HG02938 (cell line): ENCODE data around the gene RADIL.

ENCODE experiments used
- ATAC-seq: cut with Tn5 transposase; IDR thresholded peaks from one replicate; pipeline ENCODE4 v1.9.1; 2021; ENCODE audit warnings: mild to moderate bottlenecking, moderate library complexity; ENCODE audit not compliant: unreplicated experiment

The RADIL gene

DNA sequence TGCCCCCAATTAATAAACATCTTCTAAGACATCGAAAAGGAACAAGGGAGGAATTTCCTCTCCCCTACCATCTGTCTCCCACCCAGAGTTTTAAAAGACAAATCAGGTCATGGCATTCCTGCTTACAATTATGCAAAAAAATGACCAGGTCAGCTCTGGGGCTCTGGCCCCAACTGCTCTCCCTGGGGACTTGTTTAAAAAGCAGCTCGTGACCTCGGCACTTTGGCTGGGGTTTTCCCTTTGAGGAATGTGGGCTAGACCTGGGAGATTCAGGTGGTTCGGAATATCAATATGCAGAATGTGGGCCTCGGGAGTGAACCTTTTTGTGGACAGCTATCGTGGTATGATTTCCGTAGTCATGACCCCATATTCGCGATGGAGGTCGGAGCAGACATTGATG lies 648 bp upstream of the RADIL start:
- no peak for ATAC-seq

DNA sequence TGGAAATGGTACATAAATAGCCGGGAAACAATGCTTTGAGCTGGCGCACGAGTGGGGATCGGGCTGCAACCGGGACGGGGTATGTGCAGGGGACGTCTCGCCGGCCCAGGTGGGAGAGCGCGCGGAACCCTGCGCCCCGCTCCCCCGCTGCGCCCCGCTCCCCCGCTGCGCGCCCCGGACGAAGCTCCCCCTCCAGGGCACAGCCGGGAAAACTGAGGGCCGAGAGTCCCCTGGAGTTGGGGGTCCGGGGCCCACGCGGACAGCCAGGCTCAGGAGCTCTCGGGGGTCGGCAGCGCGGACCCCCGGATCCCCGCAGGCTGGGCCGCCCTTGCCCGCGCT lies 514 bp downstream of the RADIL start:
- no peak for ATAC-seq

DNA sequence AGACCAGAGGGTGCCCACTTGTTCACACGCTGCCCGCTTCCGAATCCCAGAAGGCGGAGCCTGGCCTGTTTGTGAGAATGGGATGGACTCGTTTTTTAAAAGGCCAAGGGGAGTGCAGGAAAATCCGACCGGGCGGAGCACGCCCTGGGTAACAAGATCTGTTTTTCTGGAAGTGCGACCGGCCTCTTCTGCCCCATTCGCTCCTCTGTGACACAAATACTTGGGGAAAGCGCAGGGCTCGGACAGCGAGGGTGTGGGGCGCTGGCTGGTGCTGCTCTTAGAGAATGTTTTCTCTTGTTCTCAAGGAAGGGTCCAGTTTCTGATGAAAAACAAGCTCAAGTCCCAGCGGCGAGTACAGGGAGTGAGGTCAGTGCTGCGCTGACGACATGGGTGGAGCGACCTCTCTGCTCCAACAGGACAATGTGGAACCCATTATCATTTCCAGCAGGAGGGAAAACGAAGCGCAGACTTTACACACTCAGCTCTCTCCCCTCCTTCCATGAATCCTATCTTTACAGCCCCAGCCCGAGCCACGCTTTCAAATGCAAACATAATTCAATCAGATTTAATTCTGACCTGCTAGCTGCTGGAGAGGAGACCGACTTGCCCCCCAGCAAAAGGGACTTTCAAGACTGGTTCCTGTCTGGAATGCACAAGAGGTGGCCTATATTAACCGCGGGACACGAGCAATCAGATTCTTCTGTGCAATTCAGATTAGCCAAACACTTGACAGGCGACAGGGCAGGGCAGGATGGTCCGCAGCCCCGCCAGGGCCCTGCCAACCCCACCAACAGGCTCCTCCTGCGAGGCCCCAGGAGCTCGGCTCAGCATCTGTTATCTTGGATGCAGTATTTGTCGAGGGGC lies 1.1 kb downstream of the RADIL start:
- ATAC-seq = no peak

DNA sequence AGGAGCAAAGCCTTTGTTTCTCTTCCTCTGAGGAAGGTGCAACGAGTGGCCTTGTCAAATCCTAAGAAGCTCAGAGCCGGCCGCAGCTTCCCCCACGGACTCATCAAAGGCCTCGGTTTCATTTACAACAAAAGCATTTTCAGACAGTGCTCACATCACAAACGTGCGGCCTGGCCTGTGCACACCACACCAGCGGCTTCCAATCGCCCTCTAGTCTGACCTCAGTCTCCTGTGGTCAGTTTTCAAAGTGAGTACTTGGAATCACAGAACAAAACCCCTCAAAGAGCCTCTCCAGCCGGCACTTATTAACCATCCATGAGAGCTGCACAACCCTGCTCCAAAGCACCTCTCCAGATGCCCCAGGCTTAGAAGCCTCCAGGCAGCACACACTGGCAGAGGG lies 3.3 kb downstream of the RADIL start:
- ATAC-seq = no peak

DNA sequence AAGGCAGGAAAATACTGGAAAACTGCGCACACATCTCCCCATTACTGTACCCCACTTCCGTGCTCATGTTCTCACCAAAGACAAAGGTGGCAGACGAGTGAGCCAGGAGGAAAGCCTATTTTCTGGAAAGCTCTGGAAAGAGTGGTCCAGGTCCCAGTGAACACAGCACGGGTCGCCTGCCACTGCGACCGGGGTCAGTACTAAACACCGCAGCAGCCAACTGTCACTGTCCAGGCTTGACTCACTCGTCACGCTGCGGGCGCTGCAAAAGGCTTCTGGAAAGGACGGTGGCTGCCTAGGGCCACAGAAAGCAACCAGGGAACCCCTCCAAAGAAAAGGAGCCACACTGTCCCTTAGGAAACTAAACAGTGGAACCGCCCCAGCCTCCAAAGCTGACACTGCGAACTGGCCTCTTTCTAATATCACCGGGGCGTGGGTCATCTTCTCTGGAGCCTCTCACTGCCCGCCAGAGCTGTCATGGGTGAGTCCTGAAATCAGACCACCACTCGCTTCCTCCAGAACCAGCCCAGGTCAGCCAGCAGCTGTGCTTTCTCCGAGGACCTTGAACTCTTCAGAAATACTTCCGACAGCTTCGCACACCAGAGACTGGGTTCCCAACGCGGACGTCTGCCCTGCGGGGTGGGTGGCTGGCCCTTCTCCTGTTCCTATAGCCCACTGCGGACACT lies 4.0 kb downstream of the RADIL start:
- ATAC-seq = no peak

DNA sequence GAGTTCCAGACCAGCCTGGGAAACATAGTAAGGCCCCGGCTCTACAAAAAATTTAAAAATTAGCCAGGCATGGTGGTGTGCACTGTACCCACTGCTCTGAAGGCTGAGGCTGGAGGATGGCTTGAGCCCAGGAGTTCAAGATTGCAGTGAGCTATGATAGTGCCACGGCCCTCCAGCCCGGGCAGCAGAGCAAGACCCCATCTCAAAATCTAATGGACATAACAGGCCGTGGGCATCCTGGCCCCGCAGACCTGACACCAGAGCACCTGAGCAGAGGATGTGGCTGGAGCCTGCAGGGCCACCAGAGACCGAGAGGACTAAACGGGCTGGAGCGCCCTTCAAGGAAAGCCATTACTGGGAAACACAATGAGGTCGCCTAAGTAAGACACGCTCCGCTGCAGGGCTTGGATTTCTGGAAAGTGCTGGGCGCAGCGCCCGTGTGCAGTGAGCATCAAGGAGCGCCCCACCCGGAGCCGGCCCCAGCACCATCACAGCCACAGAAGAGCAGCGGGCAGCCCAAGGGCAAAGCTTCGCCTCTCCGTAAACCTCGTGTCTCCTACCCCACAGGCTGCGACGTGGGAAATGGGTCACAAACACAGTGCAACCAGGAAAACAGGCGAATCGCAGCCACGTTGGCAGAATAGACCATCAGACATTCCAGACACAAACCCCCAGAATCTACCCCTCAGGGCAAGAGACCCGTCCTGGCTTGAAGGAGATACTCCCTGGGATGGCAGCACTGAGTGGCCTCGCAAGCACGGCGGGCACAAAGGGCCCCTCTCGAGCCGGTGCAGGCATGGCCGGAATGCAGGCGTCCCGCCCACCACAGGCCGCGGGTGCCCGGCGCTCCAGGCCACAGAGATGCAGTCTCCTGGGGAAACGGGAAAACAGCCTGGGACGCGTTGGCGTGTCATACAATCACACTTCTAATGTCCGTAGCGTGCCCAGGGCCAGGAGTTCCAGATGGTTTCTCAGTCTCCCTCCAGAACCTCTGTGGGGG lies 4.9 kb downstream of the RADIL start:
- ATAC-seq = no peak

DNA sequence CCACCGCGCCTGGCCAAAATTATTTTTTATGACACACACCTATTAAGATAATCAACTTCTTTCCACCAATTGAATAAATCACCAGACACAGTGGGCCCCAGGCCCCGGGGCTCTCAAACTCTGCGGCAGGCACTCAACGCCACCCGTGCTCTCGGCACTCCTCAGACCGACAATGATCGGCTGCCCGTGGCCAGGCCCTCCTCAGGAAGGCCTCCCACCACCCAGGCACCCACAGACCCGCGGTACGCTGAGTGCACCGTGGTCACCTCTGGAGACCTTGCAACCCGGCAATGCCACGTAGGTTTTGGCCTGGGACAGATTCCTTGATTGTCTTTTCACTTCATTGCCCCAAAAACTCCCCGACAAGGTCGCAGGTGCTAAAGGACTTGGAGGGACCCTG lies 6.9 kb downstream of the RADIL start:
- no peak for ATAC-seq

DNA sequence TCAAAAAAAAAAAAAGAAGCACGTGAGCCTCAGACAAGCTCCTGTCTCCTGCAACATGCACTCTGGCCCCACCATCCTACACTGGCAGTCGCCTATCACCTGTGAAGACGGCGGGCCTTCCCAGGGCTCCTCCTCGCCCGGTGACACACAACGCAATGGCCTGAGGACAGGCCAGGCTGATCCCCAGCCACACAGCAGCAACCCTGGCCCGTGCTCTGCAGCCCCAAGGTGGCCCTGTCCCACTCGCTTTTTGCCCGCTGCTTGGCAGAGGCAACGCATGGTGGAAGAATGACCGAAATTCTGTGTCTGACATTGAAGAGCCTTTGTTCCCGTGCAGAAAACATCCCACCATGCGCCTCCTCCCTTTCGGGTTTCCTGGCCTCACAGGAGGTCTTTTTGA lies 8.1 kb downstream of the RADIL start:
- no peak for ATAC-seq

GRCh38 chr7:4873071-4873944 lies 10.2 kb downstream of the RADIL start:
- ATAC-seq = no peak

DNA sequence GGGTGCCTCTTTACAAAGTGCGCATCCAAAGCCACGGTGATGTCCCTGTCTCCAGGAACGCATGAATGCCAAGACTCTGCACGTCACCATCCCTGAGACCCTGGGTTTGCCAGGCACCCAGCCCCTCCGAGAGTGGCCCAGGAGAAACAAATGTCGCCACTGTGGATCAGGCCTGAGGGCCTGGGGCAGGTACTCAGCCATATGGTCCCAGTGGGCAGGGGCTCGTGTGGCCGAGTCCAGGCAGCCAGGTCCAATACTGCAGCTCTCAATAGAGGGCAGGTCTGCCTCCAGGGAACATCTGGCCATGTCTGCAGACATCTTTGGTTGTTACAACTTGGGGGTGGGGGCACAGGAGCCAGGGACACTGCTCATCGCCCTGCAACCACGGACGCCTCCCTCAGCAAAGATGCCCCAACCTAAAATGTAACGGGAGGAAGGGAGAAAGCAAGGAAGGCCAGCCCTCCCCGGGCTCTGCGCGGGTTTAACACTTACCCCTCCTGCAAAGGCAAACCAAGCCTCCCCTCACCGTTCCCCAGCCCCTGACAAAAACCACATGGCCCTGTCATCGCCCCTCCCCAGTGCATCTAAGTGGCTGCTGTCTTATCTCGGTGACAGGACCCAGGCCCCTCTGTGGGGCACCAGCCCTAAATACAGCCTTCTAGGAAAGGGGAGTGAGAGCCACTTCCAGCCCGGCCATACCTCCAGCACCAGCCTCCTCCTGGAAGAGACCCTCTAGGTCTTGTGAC lies 11.4 kb downstream of the RADIL start:
- no peak for ATAC-seq

- no peak for ATAC-seq
These were observed 12.3 kb downstream of the RADIL start for GRCh38 chr7:4871056-4871680.

DNA sequence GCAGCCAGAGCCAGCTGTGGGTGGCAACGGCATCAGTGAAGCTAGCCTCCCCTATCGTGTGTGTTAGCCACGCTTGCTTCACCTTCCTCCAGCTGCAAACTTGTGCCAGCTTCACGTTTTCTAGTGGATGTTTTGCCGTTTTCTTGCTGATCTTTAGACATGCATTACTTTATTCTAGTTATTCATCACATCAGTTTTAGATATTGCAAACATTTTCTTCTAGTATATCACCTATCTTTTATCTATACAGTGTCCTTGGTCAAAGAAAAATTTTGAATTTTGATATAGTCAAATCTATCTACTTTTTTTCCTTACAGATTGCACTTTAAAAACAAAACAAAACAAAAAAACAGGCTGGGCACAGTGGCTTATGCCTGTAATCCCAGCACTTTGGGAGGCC lies 15.0 kb downstream of the RADIL start:
- ATAC-seq = no peak

DNA sequence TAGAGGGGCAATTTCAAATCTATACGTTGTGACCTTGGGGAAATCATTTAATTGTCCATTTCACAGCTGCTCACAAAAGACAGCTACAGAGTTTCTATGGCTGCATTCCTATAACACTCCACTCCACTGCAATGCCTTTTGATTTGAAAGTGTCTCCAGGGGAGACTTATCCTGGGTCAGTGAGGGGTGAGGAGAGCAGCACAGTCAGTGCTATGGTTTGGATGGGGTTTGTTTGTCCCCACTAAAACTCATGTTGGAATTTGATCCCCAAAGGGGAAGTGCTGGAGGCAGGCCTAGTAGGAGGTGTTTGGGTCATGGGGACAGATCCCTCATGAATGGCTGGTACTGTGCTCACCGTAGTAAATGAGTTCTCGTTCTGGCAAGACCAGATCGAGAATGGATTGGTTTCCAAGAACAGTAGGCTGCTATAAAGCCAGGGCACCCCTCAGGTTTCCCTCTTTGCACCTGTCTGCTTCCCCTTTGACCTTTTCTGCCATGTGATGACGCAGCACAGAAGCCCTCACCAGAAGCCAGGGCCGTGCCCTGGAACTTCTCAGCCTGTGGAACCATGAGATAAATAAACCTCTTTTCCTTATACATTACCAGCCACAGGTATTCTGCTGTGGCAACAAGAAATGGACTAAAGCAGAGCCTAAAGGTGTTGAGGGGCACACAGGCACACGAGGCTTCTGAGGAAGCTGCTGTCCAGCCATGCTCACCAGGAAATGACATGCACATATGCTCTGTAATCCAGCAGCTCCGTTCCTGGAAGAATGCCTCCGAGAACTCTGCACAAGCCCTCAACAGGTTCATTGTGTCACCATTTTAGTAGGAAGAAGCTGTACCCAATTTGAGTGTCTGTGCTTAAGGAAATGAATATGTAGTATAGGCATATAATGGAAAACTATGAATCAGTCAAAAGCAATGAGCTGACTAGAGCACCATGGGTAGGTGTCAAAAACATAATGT lies 16.7 kb downstream of the RADIL start:
- no peak for ATAC-seq

- no peak for ATAC-seq
These were observed 21.4 kb downstream of the RADIL start for GRCh38 chr7:4862156-4862555.

- no peak for ATAC-seq
These were observed 21.8 kb downstream of the RADIL start, which contains the start of gene PAPOLB for GRCh38 chr7:4861673-4862072. PAPOLB (minus strand) TSS chr7:4862030; CDS start chr7:4861810, 220 bp downstream.

DNA sequence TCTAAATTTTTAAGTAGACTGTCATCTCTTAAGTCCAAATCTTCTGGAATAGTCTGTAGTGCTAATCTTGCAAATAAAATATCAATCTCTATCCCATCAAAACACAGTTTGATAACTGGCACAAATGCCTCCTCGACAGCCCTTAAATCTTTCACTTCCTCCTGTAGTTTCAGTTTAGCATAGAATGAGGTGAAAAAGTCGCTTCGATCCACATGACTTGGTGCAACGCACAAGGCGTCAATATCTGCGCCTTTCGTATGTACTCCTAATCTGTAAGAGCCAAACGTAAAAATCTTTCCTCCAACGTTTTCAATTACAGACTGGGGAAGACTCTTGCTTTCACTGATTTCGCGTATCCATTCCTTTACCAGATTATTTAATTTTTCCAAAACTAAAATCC lies 22.3 kb downstream of the RADIL start:
- ATAC-seq = no peak

GRCh38 chr7:4857189-4857588 lies 26.3 kb downstream of the RADIL start:
- ATAC-seq = no peak
